NCI-H748 treated with DMSO at 0.1 percent for 48 hours (cell line): ENCODE results near the gene RTEL1.
"Not testable (repeated sequence)": the region's sequence is repeated elsewhere in the genome, so short reads cannot be mapped to it uniquely, and the experiment has no call there.

Experiments used
- DNase-seq: peaks from one replicate; lab custom pipeline; 2025; lab: John Stamatoyannopoulos, UW

The RTEL1 gene

GRCh38 chr20:63628246-63628975, 29.7 kb upstream of the RTEL1 start:
- DNase-seq = peak; percentile 56

- DNase-seq = not testable (repeated sequence)
Observed at GRCh38 chr20:63630956-63631355, 27.2 kb upstream of the RTEL1 start.

- DNase-seq = not testable (repeated sequence)
Observed at GRCh38 chr20:63631426-63631825, 26.7 kb upstream of the RTEL1 start.

GRCh38 chr20:63633732-63634131, 24.4 kb upstream of the RTEL1 start:
- no peak for DNase-seq

GRCh38 chr20:63635431-63636141, 22.5 kb upstream of the RTEL1 start:
- DNase-seq = no peak

GRCh38 chr20:63636752-63637628, 21.1 kb upstream of the RTEL1 start:
- DNase-seq = no peak

GRCh38 chr20:63639093-63639975, 18.8 kb upstream of the RTEL1 start:
- DNase-seq = no peak

- no peak for DNase-seq
Observed at GRCh38 chr20:63640086-63640485, 18.0 kb upstream of the RTEL1 start.

- not testable (repeated sequence) for DNase-seq
Observed at GRCh38 chr20:63640686-63641085, 17.4 kb upstream of the RTEL1 start.

GRCh38 chr20:63641146-63641791, 16.8 kb upstream of the RTEL1 start:
- no peak for DNase-seq

GRCh38 chr20:63641792-63642523, 16.2 kb upstream of the RTEL1 start:
- peak; percentile 26 for DNase-seq

GRCh38 chr20:63642527-63643247, 15.4 kb upstream of the RTEL1 start:
- no peak for DNase-seq

GRCh38 chr20:63643499-63643898, 14.6 kb upstream of the RTEL1 start:
- no peak for DNase-seq

- no peak for DNase-seq
Observed at GRCh38 chr20:63643946-63644345, 14.2 kb upstream of the RTEL1 start.

GRCh38 chr20:63645218-63645617, 12.9 kb upstream of the RTEL1 start:
- DNase-seq = no peak

- DNase-seq = no peak
Observed at GRCh38 chr20:63648190-63648589, 9.9 kb upstream of the RTEL1 start.

GRCh38 chr20:63648895-63649589, 9.1 kb upstream of the RTEL1 start:
- DNase-seq = no peak

GRCh38 chr20:63650486-63650885, 7.6 kb upstream of the RTEL1 start:
- DNase-seq = not testable (repeated sequence)

GRCh38 chr20:63651942-63652191, 6.2 kb upstream of the RTEL1 start:
- no peak for DNase-seq
